GM12864 (cell line): Measurements from ENCODE around the gene FAM180A.

ENCODE experiments used
- DNase-seq: peaks from one replicate; pipeline ENCODE4 v3.0.0-alpha.2; 2011; ENCODE audit warnings: low read depth
- H3K4me3 ChIP-seq: 2 replicates; pipeline ENCODE4 v1.5.1; 2011; ENCODE audit warnings: mild to moderate bottlenecking, low read depth, low read length, control low read depth
- TF ChIP-seq, protein P1 (sequence below): IDR thresholded peaks from 2 replicates; pipeline ENCODE4 v1.5.1; 2011; ENCODE audit warnings: low read depth, mild to moderate bottlenecking, moderate library complexity, low read length, control low read depth, inconsistent platforms; ENCODE audit errors: missing control alignments

FAM180A gene

DNA sequence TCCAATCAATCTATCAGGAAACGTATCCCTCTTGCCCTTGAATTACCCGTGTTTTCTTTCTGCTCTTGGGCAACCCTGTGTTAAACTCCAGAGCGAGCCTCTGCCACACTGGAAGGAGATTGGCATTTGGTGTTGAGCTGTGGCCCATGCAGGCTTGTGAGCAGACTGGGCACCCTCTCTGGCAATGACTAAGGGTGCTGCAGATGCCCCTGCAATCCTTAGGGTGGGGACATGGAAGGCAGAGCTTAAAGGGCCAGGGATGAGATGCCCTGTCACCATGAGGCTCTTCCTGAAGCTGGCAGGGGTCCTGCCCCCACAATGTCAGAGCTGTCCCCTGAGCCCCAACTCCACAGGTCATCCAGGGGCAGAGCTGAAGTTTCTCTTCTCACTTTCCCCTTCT, 19.5 kb upstream of the FAM180A start:
- TF ChIP-seq, protein P1, sequence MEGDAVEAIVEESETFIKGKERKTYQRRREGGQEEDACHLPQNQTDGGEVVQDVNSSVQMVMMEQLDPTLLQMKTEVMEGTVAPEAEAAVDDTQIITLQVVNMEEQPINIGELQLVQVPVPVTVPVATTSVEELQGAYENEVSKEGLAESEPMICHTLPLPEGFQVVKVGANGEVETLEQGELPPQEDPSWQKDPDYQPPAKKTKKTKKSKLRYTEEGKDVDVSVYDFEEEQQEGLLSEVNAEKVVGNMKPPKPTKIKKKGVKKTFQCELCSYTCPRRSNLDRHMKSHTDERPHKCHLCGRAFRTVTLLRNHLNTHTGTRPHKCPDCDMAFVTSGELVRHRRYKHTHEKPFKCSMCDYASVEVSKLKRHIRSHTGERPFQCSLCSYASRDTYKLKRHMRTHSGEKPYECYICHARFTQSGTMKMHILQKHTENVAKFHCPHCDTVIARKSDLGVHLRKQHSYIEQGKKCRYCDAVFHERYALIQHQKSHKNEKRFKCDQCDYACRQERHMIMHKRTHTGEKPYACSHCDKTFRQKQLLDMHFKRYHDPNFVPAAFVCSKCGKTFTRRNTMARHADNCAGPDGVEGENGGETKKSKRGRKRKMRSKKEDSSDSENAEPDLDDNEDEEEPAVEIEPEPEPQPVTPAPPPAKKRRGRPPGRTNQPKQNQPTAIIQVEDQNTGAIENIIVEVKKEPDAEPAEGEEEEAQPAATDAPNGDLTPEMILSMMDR: no peak
- DNase-seq: no peak
- no peak overlapping the region for H3K4me3 ChIP-seq

DNA sequence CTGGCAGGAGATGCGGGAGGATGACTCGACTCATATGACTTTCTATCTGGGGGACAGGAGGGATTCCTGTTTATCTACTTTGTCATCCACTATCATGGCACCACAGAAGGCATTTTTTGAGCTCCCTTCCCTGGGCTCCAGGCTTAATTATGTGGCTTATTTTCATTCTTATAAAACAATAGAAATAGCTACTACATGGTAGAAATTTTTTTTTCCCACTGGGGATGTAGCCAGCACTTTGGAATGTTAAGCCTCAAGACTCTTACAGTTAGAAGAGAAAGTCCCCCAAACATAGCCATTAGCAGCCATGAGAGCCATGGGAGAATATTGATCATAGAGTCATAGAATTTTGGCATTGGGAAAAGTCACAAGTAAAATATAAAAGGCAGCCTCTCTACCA, 14.6 kb upstream of the FAM180A start:
- TF ChIP-seq, protein P1: no peak
- H3K4me3 ChIP-seq: no peak overlapping the region
- DNase-seq: no peak

DNA sequence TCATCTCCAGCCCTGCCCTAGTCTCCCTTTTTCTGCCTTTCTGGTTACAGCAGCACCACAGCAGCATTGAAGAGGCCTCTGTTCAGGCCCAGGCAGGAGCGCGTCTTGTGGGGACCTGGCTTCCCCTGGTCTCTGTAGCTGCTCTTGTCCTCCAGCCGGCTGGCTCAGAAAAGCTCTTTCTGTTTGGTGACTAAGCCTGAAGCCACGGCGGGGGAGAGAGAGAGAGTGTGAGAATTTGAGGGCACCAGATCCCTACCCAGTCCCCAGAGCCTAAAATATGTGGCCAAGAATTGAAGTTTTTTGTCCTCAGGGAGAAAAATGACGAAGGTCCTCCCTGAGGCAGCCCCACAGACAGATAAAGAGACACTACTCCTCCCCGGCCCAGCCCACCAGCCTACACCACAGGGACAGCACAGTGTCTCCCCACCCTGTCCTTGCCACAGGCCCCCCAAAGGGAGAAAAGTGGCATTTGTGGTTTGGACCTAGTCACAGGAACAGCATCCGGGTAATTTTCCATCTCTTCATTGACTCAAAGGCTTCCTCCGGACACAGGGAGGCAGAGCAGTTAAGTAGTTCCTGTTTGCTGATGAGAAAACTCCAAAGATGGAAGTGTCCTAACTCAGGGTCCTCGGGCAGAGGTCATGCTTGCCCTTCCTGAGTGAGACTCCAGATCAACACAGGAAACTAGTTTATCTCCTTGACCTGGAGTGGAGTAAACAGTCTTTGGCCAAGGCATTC, 13.3 kb upstream of the FAM180A start:
- H3K4me3 ChIP-seq: no peak overlapping the region
- TF ChIP-seq, protein P1: no peak
- no peak for DNase-seq

DNA sequence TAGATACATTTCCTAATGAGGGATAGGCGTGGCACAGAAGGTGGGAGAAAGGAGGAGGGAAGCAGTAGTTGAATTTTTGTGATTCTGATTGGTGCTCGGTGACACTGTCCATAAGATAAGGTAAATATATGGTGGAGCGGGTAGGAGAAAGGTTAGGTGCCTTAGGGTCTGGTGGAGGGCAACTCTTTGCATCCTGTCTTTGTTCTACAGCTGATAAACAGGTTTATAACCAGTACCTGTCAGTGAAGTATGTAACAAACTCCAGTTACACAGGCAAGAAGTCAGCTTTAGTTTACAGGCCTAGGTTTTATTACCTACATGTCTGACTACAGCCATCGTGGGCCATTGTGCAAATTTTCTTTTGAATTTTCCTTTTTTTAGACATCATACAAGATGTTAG, 10.9 kb upstream of the FAM180A start:
- DNase-seq: no peak
- no peak overlapping the region for H3K4me3 ChIP-seq
- TF ChIP-seq, protein P1: no peak

DNA sequence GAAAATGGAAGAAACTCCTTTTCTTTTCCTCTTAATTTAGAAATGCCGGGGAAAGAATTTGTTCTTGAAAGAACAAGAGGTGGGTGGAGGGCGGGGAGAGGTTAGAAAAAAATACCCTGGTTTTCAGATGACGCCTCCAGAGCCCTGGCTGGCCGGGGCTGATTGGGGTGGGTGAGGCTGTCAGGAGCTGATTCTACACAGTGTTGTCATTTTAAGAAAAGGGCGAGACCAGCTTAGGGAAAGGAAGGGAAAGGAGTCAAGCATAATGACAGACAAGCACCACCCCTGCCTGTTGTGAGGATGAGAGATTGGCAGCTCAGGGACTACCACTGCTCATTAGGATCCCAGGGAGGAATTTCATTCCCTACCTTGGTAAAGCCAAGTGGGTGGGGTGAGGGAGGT, 9.9 kb upstream of the FAM180A start:
- DNase-seq: no peak
- no peak overlapping the region for H3K4me3 ChIP-seq

DNA sequence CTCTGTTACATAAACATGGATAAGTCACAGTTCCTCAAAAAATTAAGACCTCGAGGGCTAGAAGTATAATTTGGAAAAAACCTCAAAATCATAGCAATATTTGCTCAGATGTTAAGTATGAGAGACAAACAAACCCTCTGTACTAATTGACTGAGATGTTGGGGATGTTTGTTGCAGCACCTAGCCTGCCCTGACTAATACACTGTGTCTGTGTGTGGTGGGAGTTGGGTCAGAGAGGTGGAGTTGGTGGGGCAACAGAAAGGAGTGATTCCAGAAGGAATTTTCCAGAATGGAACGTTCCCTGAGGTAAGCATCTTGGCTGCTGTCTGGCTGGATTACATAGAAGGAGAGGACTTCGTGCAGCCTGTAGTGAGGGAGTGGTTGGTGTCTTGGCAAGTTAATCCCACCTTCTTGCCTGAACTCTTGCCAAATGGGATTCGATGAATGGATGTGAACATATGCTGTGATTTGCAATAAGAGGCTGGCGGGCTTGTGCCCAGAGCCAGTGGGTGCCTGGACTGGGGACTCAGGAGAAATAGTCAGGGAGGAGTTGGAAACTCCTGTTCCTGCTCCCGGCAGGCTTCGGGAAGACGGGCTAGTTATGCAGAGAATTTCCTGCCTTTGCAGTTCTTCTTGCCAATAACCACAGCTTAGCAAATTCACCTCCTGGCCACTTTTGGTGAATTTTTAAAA, 9.3 kb upstream of the FAM180A start:
- no peak overlapping the region for H3K4me3 ChIP-seq
- no peak for DNase-seq
- TF ChIP-seq, protein P1: no peak

More for the DNA sequence above, 9.9 kb upstream of the FAM180A start:
- TF ChIP-seq, protein P1: no peak
